Suprapubic skin (tissue), 4 donors: ENCODE results near the gene SGCE.

Source experiments
- CTCF ChIP-seq, 2 donors: fragments of 200-600 bp in 1 of 2; fragments of 450-650 bp in 1 of 2; sonication (generic) in 1 of 2; IDR thresholded peaks; one replicate each; pipeline ENCODE4 v1.5.1; 2016 to 2019; ENCODE audit warnings: antibody characterized with exemption in 2 of 2, mild to moderate bottlenecking in 1 of 2, moderate library complexity in 1 of 2
- POLR2A ChIP-seq, 2 donors: fragments of 450-650 bp; IDR thresholded peaks; one replicate each; pipeline ENCODE4 v1.6.1; 2017; ENCODE audit warnings: antibody characterized with exemption in 2 of 2, mild to moderate bottlenecking in 2 of 2, moderate library complexity in 2 of 2
- POLR2AphosphoS5 ChIP-seq, 3 donors: sonication (generic); formaldehyde crosslinking; IDR thresholded peaks; one replicate each; pipeline ENCODE4 v1.6.1; 2017; ENCODE audit warnings: antibody characterized with exemption in 3 of 3

DNA sequence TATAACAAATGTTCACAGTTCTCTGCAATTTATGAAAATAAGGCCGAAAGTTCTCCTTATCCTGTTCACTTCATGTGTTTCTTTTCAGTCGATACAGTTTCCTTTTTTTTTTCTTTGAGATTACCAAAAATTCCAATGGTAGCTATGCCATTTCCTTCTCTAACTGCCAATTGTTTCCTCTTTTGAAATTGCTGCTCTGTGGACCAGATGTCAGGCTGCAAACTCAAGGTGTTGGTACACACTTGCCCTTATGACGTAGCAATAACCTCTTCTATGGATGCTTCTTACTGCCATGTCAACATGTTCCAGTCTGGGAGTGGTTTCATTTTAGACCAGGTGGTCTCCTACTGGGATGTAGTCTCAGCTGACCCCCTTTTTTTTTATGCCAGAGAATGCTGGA lies 93.4 kb downstream of the SGCE start:
- no peak for TF ChIP-seq CTCF (IDR thresholded peaks at IDR 0.05)
- TF ChIP-seq POLR2AphosphoS5 (IDR thresholded peaks at IDR 0.05), result no peak
- TF ChIP-seq POLR2A (IDR thresholded peaks at IDR 0.05), result no peak
